Activated CD4-positive, CD25-positive, alpha-beta regulatory T cell treated with anti-CD3 and anti-CD28 coated beads, Interleukin-2, amount 50 U/mL, for 16 hours (primary cell): ENCODE results near the gene PRSS22.

ENCODE experiments used
- DNase-seq: peaks from one replicate; pipeline ENCODE4 v3.0.0-alpha.2; 2020; ENCODE audit warnings: low read depth, low spot score

PRSS22 gene

DNA sequence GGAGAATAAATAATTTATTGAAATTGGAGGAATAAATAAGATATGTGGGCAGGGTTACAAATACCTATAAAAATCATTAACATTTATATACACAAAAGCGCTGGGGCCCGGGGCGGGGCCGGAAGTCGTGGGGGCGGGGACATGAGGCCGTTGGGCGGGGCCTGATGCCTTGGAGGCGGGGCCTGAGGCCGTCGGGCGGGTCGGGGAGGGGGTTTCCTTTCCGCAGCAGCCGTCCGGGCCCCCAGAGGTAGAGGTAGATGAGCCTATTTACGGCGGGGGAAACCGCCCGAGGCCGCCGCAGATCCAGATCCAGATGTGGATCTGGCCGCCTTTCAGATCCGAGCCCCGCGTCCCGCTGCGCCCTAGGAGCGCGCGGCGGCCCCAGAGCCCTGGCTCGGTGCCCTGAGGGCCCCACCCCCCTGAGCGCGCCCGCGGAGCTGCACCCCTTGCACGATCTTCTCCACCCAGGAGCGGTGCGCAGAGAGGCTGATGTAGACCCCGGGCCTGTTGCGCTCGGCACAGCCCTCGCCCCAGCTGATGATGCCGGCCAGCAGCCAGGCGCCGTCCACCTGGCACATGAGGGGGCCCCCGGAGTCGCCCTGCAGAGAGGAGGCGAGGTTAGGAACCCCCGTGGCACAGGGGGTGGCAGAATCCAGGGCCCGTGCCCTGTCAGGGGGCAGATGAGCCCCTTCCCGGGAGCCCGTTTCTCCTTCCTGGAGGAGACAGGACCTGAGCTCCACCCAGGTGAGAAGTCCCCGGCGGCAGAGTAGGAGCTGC is 5.1 kb downstream of the PRSS22 start:
- no peak for DNase-seq

DNA sequence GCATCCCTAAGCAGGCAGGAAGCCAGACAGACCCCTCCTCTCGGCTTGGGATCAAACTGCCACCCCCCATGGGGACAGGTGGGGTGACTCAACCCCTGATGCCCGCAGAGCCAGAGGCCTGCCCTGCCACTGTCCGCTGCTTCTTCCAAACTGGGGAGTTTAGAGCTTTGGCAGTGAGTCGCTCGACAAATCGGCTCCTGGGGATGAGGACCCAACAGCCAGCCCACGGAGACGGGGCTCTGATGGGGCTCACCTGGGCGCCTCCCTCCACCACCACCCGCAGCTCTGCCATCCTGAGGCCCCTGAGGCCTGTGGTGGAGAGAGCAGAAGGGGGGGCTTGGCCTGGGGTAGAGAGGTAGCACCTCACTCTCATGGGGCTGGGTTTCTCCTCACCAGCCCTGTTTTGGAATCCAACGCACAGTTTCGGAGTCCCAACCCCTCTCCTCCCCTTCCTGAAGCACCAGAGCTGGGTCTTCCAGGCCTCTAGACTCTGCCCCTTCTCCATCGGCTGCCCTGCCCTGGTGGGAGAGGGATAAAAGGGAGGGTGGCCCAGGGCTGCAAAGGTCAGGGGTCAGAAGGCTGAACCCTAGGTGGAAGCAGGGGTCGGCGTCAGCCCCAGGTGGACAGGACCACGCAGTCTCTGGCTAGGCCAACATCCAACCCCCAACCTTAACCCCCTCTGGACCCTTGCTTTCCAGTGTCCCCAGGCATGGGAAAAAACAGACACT is 5.8 kb downstream of the PRSS22 start:
- no peak for DNase-seq

- DNase-seq, result no peak
Observed at GRCh38 chr16:2848933-2849725, 8.8 kb downstream of the PRSS22 start.

DNA sequence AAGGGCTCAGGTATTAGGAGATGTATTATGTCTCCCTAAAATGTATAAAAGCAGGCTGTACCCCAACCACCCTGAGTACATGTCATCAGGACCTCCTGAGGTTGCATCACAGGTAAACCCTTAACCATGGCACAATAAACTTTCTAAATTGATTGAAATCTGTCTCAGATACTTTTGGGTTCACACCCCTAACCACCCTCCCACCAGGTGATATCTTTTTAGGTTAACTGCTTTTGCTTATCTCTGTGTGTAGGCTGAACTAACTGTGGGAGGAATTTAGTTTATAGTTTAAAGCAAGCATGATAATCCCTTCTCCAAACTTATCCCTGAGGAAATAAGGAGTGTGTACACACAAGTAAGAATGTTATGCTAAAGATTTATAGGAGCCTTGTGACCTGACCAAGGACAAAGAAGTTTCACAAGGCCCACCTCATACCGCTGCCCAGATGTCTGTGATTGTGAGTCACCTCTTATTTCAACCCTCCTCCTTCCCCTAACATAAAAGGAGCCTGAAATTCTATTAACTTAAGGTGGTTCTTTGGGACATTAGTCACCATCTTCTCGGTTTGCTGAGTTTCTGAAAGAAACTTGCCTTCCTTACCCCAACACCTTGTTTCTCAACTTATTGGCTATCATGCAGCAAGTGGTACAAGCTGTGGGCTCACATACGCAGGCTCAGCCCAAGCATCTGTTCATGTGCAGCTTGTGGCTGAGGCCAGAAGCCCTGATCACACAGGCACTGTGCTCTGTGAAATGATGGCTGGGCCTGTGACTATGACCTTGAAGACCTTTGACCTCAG is 11.3 kb downstream of the PRSS22 start:
- no peak for DNase-seq

DNA sequence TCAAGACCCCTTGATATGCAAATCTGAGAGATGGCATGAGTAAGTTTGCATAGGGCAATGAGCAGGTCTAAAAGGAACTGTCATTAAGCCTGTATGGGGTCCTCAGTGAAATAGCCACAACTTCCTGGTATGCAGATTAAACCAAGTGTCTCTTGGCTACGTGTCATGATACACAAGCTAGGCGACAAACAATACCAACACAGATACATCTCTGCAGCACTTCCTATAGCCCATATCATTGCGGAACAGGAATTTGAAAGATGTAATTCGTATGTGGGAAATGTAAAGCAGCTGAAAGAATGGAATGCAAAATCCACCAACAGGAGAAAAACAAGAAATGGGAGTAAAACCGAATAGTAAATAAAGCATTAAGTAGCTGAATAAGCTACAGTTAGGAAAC is 12.9 kb downstream of the PRSS22 start:
- no peak for DNase-seq

DNA sequence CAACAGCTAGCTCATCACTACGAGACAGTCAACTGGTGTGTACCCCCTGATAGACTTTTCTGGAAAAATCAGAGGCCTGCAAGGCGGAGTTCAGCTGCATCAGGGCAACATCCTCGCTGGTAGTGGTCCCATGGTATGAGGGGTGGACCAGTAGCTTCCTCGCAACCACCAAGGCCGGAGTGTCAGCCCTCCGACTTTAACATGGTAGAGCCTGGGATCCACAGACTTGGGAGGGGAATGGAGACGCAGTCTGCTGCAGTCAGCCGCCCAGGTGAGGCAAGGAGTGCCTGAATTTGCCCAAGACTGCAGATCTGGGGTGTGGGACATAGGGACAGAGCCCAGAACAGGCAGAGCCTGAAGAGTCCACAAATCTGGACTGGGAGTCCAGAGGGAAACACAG is 14.4 kb downstream of the PRSS22 start:
- no peak for DNase-seq

DNA sequence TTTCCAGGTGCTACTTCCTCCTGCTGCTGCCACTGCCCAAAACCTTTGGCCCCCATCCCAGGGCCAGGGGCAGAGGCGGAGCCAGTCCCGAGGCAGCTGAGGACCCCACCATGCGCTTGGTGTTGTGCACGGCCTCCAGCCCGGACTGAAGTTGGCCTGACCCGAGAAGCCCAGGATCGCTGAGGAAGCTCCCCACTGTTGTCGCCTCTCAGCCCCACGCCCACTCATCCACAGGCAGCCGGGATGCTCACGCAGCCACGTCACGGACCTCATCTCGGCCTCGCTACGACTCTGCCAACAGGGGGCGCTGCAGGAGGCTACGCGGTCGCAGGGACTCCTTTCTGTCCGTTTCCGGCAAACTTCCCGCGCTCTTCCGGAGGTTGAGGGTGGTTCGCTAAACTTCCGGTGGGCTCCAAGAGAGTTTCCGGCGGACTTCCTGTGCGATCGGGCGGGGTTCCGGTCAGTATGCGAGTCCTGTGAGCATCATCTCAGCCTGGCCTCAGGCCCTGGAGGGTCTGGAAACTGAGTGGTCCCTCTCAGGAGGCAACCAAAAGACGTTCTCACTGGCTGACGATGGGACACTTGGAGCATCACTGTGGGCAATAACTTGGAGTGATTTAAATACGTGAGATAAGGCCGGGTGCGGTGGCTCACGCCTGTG is 15.5 kb downstream of the PRSS22 start:
- DNase-seq, result peak; percentile 51

DNA sequence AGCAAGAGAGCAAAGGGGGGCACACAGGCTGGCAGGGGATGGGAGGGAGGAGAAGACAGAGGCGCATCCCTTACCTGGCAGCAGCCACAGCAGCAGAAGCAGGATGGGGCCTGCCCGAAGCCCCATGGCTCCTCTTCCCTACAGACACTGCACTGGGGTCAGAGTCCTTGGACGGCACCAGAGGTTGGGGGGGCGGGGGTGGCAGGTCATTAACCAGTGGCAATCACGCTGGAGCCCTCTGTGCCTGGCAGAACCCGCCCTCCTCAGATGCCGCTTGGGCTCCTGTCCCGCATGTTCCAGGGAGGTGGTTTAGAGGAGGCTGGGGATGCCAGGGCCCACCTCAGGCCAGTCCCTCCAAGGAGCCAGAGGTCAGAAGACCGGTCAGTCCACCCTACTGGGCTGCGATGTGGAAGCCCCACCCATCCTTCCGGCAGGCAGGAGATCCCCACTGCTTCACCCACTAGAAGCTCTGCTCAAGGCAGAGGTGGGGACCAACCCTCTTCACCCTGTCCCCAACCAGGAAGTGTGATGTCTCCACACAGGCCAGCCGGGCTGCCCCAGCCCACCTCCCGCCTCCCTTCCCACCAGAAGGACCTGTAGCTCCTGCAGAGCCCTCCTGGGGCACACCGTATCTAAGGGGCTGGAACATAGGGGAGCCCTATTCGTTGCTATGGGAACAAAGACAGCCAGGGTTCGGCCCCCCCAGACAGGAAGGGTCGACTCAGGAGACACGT is 16.2 kb downstream of the PRSS22 start:
- no peak for DNase-seq

GRCh38 chr16:2840914-2841313 is 17.1 kb downstream of the PRSS22 start:
- DNase-seq, result no peak

- no peak for DNase-seq
Observed at GRCh38 chr16:2839650-2840450, 18.1 kb downstream of the PRSS22 start.

DNA sequence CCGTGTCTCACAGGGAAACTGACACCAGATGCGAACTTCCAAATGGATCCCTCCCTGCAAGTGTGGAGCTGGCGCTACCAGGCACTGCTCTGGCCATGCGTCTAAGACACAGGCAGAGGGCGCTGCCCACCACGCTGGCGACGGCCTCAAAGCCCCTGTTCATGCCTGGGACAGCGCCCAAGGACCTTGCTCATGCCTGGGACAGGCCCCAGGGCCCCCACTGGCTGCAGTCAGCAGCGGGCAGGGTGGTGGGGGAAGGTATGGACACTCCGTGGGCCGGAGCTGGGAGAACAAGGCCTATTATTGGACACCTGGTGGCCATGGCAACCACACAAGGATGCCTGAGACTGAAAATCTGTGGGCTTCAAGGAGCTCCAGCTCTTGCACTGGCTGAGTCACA is 19.0 kb downstream of the PRSS22 start:
- DNase-seq, result no peak

DNA sequence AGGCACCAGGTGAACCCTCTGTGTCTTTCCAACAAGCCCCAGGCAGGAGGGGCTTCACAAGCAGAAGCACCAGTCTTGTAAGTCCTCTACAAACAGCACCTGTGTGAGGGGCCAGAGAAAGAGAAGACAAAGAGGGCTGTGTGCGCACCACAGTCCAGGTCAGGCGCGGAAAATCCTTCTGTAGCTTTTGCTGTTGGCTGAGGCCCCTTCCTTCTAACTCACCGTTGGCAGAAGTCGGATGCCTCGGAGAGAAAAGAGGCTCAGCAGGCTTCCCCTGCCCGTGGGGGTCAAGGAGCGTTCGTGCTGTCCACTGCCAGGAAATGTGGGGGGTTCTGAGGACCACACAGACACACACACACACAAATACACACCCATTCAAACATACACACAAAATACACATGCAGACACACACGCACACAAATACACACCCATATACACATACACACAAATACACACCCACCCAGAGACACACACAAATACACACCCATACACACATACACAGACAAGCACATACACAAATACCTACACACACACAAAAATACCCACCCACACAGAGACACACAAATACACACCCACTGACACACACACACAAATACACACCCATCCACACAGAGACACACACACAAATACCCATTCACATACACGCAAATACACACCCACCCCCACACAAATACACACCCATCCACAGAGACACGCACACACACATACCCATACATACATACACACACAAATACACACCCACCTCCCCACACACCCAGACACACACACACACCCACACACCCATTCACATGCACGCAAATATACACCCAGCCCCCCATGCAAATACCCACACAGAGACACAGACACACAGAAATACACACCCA is 21.1 kb downstream of the PRSS22 start:
- DNase-seq, result no peak

DNA sequence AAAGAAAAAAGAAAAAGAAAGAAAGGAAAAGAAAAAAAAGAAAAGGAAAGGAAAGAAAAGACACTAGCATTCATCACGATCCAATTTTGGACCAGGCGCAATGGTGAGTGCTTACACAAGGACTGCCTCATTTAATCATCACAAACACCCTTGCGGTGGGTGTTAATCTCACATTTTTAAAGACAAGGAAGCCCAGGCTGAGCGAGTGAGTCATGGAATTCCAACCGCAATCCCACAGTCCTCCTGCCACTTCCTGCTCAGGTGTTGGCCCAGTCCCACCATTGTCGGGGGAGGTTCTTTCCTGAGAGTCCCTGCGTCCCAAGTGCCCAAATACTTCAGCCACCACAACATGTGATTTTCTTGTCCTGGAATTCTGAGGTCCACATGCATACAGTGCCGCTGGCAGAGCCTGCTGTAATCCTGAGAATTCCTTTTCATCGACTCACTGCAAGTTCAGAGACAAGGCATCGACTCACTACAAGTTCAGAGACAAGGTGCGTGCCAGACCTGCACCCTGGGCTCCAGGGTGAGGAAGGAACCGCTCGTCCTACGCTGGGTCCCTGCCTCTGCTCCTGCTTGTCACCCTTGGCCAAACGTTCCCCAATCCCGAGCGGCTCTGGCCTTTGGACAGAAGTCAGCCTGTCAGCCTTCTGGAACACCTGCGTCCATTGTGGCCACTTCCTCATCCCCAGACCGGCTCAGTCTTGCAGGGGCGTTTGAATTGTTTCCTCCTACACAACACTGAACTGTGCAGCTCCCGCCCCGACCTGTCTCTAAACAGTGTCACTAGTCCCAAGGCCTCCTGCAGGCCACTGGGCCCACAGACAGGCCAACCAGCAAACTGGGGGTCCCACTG is 22.1 kb downstream of the PRSS22 start:
- no peak for DNase-seq

DNA sequence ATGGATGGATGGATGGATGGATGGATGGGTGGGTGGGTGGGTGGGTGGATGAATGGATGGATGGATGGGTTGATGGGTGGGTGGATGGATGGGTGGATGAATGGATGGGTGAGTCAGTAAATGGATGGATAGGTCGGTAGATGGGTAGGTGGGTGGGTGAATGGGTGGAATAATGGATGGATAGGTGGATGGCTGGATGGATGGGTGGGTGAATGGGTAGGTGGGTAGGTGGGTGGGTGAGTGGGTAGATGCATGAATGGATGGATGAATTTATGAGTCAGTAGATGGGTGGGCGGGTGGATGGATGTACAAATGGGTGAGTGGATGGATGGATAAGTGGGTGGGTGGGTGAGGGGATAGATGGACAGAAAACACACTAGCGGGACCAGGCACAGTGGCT is 23.0 kb downstream of the PRSS22 start:
- DNase-seq, result no peak

GRCh38 chr16:2833776-2834175 is 24.2 kb downstream of the PRSS22 start:
- no peak for DNase-seq

DNA sequence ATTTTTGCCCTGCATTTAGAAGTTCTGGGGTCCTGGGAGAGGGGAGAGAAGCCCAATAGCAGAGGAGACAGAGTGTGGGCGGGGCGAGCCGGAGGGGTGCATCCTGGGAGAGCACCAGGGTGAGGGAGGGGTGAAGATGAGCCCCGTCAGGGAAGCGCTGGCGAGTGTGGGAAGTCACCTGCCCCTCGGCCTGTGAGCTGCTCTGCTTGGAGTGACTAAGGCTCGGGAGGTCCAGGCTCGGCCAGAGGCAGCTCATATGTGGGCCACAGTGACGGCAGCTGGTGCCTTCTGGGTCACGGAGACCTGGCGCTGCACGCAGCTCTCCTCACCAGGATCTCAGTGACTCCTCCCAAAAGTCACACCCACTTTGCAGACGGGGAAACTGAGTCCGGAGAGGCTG is 26.8 kb downstream of the PRSS22 start:
- no peak for DNase-seq

DNA sequence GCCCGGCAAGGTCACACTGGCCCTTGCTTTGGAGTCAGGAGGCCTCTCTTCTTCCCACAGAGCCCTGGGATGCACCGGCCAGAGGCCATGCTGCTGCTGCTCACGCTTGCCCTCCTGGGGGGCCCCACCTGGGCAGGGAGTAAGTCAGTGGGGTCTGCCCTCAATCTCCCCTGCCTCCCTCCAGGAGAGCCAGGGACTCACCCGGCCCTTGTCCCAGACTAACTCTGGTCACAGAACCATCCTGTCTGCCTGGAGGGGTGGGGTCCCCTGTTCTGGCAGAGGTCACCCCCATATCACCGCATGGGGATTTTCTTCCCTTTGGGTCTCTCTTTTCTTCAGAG is 27.6 kb downstream of the PRSS22 start:
- no peak for DNase-seq
